GM18907 (cell line): ENCODE measurements around the gene DRC3.

ENCODE experiments used
- ATAC-seq: cut with Tn5 transposase; IDR thresholded peaks from one replicate; pipeline ENCODE4 v1.9.1; 2021; ENCODE audit warnings: mild to moderate bottlenecking, moderate library complexity; ENCODE audit not compliant: unreplicated experiment

The DRC3 gene

GRCh38 chr17:17965152-17965721 is 7.4 kb upstream of the DRC3 start:
- ATAC-seq: no peak

- ATAC-seq: no peak
Observed at GRCh38 chr17:17966399-17966798, 6.3 kb upstream of the DRC3 start.

DNA sequence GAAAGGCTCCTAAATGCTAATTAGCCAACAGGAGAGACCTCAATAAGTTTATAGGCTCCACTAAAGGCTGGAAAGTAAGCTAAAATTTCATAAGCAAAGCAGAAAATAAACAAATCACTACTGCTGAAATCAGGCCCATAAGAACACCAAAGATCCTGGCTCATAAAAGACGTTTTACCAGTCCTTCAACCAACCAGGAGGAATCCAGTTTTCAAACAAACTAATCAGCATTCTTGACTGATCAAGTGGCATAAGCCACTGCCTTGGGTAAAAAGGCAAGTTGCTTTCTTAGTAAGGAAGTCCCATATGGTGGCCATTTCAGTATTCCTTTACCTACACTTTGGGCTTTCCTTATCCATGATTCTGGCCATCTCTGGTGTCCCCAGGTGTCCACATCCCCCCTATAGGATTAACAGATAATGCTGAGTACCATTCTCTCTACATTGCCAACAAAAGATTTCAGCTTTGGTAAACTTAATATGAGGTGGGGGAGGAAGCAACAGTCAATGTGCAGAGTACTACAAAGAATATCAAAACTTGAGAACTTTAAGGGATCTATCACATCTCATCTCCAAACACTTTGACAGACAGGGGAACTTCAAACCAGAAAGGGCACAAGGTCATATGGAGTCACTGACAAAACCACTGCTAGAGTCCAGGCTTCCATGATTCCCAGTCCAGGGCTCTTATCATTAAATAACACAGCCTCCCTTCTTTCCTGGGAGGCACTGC is 1.8 kb upstream of the DRC3 start:
- no peak for ATAC-seq

- ATAC-seq: no peak
Observed at GRCh38 chr17:17971431-17972125, 1.1 kb upstream of the DRC3 start.

DNA sequence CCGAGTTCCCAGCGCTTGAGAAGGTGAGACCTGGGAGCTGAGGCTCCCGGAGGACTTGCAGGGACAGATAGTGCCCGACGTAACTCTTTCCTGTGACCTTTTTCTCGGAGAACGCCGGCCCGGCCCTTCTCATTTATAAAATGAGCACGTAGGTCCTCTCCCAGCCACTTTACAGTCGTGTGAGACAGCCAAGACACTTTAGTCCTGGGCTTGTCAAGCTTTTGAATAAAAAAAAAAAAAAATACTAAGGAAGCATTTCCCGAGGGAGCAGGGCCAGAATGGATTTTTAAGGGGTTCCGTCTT is 241 bp downstream of the DRC3 start:
- no peak for ATAC-seq

DNA sequence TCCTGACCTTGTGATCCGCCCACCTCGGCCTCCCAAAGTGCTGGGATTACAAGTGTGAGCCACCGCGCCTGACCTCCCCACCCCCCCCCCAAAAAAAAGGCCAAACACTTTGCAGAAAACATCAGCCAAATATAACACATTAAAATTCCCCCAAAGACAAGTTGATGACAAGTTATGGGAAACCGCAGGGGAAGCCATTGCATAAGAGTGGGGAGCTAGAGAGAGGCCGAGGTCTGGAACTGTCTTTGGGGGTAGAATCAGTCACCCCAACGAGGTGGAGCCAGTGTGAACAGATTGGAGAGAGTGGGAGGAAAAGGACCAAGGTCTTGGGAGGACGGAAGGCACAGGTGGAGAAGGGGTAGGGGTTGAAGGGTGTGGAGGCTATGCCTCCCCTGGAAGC is 2.8 kb downstream of the DRC3 start:
- no peak for ATAC-seq

- no peak for ATAC-seq
Observed at GRCh38 chr17:17976931-17977570, 4.4 kb downstream of the DRC3 start.

GRCh38 chr17:17978481-17979424 is 6.1 kb downstream of the DRC3 start:
- no peak for ATAC-seq

DNA sequence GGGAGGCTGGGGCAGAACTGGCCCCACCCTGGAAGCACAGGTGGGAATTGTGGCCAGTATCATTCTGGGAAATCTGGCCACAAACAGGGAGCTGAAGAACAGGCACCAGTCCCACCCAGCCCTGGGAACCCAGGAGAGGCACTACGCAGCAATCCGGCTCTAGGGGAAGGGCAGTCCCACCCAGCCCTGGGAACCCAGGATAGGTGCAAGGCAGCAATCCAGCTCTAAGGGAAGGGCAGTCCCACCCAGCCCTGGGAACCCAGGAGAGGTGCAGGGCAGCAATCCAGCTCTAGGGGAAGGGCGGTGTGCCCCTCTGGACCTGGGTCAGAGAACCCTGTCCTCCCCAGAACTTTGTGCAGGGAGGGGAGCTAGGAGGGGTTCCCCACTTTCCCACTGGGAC is 7.1 kb downstream of the DRC3 start:
- no peak for ATAC-seq

GRCh38 chr17:17981330-17981729 is 8.7 kb downstream of the DRC3 start:
- ATAC-seq: no peak

GRCh38 chr17:17982801-17983200 is 10.1 kb downstream of the DRC3 start:
- ATAC-seq: no peak

DNA sequence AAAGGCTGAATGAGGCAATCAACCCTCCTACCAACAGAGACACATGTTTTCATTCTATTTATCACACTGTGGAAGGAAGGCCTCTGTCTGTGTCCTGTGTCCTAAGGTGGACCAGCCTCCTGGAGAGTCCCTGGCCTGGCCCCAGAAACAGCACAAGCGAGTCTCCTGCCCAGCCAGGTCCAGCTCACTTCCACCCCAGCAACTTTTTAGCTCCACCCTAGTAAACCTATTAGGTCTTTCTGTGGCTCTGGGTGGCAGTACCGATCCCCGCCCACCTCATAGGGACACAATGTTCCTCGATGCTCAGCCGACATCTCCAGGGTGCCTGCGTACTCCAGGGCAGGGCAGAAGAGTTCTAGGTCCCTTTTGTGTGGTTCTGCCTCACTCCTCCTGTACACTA is 10.7 kb downstream of the DRC3 start:
- ATAC-seq: no peak

DNA sequence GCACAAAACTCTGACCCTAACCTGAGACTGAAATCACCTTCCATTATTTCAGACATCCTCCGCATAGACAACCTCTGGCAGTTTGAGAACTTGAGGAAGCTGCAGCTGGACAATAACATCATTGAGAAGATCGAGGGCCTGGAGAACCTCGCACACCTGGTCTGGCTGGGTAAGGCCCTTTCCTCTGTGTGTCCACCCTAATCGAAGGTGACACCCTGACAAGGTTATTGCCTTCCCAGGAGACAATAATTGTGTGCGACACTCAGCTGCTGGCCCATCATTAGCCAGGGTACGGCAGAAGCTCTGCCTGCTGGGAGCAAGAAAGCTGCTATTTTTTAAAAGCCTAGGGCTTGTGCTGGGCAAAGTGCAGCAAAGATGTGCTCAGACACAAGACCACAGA is 11.1 kb downstream of the DRC3 start:
- no peak for ATAC-seq

DNA sequence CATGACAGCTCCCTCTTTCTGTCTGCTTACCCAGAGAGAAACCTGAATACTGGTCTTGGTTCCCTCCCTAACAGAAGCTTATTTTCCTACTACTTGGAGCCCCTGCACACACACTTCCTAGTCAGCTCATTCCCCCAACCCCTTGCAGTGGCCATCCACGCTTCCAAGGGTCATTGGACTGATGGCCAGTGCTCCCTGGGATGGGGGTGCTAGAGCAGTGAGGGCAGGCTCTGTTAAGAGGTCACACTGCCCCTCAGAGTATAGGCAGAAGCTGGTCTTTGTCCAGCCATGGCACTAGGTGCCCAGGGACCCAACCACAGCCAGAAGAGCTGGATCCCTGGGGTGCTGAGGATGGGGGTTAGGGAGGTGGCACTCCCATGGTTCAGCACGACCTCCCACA is 12.5 kb downstream of the DRC3 start:
- no peak for ATAC-seq

DNA sequence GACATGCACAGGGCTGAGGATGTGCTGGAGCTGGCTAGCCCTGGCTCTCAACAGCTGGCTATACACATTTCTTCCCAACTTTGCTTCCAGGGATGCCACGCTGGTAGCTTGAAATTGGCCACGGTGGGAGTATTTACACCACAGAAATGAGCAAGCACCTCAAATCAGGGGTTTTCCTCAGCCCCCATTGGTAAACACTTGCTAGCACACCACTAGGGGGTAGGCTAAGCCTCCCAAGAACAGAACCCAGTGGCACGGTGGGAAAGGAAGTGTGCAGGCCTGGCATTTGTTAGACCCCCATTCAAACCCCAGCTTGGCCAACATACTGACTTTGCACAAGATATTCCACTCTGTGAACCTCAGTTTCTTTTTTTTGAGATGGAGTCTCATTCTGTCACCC is 12.9 kb downstream of the DRC3 start:
- ATAC-seq: no peak

- ATAC-seq: no peak
Observed at GRCh38 chr17:17987187-17987896, 14.7 kb downstream of the DRC3 start.

GRCh38 chr17:17987901-17988300 is 15.2 kb downstream of the DRC3 start:
- no peak for ATAC-seq

DNA sequence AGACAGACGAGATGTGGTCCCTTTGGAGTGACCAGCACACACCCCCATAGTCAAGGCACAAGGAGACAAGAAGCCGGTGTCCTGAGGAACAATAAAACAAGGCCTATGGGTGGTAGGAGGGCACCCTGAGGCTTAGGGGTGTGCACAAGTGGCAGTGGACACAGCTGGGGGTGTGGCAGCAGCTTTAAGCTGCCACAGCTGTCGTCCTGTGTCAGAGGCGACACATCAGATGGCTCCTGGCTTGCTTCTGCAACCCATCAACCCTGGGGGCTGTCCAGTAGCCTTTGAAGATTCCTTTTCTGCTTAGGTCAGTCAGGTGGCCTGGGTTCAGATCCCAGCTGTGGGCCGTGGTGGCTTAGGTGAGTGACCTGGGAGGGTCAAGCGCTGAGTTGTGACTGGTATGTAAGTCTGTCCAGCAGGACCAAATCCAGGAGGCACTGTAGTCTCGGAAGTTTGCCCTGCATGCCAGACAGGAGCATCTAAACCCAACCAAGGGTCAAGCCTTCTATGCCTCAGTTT is 15.8 kb downstream of the DRC3 start:
- no peak for ATAC-seq

DNA sequence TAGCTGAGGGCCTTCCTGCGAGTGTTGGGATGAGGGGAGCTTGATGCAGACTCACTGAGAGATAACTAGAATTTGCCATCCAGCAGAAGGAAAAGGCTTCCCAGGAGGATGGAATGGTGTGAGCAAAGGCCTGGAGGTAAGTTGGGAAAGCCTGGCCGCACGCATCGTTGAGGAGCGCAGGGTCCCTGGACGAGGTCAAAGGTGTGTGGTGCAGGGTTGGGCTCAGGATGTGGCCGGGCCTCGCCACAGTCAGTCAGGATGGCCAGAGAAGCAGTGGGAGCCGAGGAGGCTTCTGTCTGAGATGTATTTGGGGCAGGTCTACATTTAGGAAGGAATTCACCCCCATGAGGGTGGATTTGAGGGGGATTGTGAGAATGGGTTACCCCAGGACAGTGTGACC is 16.4 kb downstream of the DRC3 start:
- no peak for ATAC-seq

DNA sequence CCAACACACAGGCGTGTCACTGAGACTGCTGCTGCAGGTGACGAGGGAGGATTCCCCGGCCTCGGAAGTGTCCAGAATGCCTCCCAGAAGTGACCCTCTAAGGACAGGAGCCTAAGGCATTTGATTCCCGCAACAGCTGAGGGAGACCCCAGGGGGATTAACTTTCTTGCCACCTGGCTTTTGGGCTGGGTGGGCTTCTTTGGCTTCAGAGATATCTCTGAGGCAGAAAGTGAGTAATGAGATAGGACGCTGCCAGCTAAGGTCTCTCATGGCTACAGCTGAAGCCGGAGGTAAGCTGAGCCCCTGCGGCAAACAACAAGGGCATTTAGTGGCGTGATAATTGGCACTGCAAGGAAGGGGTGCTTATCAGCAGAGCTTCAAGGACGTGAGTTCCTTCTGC is 17.0 kb downstream of the DRC3 start:
- ATAC-seq: no peak
